Muscle of leg (tissue), 11 donors: ENCODE measurements around the gene TSNAX. TPM values are rescaled to one million over a fixed set of nuclear protein-coding genes. Genes with fewer than 3 reads are reported as not detected.
A peak's percentile ranks its signal among the peaks of the same experiment; 100 is the strongest.

Experiments
- DNase-seq: peaks from one replicate; pipeline ENCODE4 v3.0.0; 2013
- H3K27ac ChIP-seq: one replicate; pipeline ENCODE4 v1.5.1; 2013; ENCODE audit warnings: mild to moderate bottlenecking, low read length, control low read depth
- H3K27me3 ChIP-seq: one replicate; pipeline ENCODE4 v1.6.1; 2013; ENCODE audit warnings: low read length; ENCODE audit not compliant: control insufficient read depth, insufficient read depth
- H3K36me3 ChIP-seq: one replicate; pipeline ENCODE4 v1.6.1; 2013; ENCODE audit warnings: low read length; ENCODE audit not compliant: control insufficient read depth, insufficient read depth
- H3K4me1 ChIP-seq: one replicate; pipeline ENCODE4 v1.6.1; 2013; ENCODE audit warnings: low read length; ENCODE audit not compliant: control insufficient read depth, insufficient read depth
- H3K4me3 ChIP-seq: one replicate; pipeline ENCODE4 v1.5.1; 2013; ENCODE audit warnings: low read length, control low read depth
- H3K9me3 ChIP-seq: replicated peaks from 2 replicates; pipeline ENCODE4 v1.6.1; 2013; ENCODE audit warnings: low read depth, low read length; ENCODE audit not compliant: control insufficient read depth
- WGBS: methylation state at CpG from one replicate; pipeline ENCODE4 v1.1.5; 2013; ENCODE audit warnings: missing lambda C conversion rate; ENCODE audit not compliant: insufficient coverage; 5-methylcytosine and 5-hydroxymethylcytosine counted together
- polyA plus RNA-seq, 8 donors: library from polyadenylated mRNA; unstranded; fragments of 120-200 nt; gene quantifications; one replicate each; pipeline versions ENCODE4 v1.2.1 to v1.2.3, GENCODE V29; 2013; ENCODE audit warnings: inconsistent platforms in 1 of 8, low replicate concordance in 1 of 8; ENCODE audit not compliant: insufficient read length in 8 of 8, insufficient read depth in 1 of 8
- total RNA-seq: library from RNA; stranded (reverse); fragments of 120-200 nt; gene quantifications from one replicate; pipeline ENCODE4 v1.2.4, GENCODE V29; 2013

TSNAX gene
- total and polyA plus RNA-seq, 9 donors = 23.0 to 34.7 (median 30.8) TPM

GRCh38 chr1:231517076-231517475 is 11.4 kb upstream of the TSNAX start:
- H3K4me3 ChIP-seq = no peak overlapping the region
- no peaks in the 10 kb centered on the region for H3K36me3 ChIP-seq
- no peaks in the 10 kb centered on the region for H3K27me3 ChIP-seq
- WGBS = 63% methylated on average over 1 of the region's 3 CpGs
- H3K27ac ChIP-seq = no peak overlapping the region
- no peak for DNase-seq
- no peaks in the 10 kb centered on the region for H3K4me1 ChIP-seq
- H3K9me3 ChIP-seq = no peaks in the 10 kb centered on the region

DNA sequence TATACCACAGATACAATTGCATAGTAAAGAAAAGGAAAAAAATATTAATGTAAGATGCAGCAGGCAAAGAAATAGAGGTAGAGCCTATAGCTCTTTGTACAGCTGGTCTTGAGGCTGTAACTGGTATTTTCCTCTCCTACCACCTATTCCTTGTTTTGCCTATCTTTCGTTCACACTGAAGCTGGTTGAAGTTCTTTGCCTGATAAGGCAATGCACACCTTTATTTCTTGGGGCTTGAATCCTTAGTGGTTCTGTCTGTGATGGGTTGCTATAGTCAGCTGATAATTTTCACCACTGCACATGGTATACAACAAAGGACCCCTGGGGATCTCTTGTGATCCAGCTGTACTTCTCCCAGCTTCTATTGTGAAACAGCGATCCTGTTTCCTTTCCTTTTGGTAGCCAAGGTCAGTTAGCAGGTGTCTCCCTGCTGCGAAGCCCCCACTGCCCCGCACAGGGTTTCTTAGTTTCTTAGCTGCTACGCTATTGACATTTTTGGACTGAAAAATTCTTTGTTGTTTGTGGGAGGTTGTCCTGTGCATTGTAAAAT is 9.9 kb upstream of the TSNAX start:
- H3K36me3 ChIP-seq = no peaks in the 10 kb centered on the region
- peak; percentile 10 for DNase-seq
- no peaks in the 10 kb centered on the region for H3K27me3 ChIP-seq
- H3K27ac ChIP-seq = no peak overlapping the region
- H3K4me1 ChIP-seq = no peaks in the 10 kb centered on the region
- WGBS = no CpG with 5 or more reads among the region's 5 CpGs
- H3K4me3 ChIP-seq = no peak overlapping the region
- H3K9me3 ChIP-seq = no peaks in the 10 kb centered on the region

DNA sequence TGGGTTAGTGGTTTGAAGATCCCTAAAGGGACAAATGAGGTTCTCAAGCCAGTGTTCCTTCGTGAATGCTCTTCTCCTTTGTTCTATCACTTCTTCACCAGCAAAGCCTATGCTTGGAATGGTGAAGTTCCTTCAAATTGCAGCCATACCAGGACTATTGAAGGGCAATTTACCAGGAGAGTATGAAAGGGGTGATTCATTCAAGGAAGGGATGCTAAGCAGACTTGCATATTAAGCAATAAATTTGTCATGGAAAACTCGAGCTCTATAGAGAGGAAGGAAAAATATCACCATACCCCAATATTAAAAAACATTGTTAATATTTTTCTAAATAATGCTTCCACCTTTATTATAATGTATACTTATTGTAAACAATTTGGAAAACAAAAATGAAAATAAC is 9.3 kb upstream of the TSNAX start:
- no CpG with 5 or more reads among the region's 2 CpGs for WGBS
- no peaks in the 10 kb centered on the region for H3K9me3 ChIP-seq
- no peak overlapping the region for H3K4me3 ChIP-seq

DNA sequence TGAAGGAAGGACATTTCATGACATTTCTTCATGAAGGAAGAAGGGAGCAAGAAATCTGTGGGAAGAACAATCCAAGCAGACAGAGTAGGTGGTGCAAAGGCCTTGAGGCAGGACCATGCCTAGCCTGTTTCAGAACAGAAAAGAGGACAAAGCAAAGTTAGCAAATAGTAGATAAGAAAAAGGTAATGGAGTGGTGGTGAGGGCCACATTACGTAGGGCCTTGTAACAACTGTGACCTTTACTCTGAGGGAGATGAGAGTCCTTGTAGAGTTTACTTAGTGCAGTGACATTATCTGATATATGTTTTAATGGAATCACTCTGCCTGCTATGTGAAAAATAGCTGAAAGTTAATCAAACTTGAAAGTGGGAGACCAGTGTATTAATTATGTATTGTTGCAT is 6.4 kb upstream of the TSNAX start:
- H3K27me3 ChIP-seq = no peaks in the 10 kb centered on the region
- no peaks in the 10 kb centered on the region for H3K9me3 ChIP-seq
- H3K4me1 ChIP-seq = no peaks in the 10 kb centered on the region
- H3K27ac ChIP-seq = no peak overlapping the region
- DNase-seq = no peak
- WGBS = 80% methylated on average over 1 of the region's 1 CpG
- no peak overlapping the region for H3K4me3 ChIP-seq
- H3K36me3 ChIP-seq = no peaks in the 10 kb centered on the region

More for the DNA sequence above, 9.3 kb upstream of the TSNAX start:
- DNase-seq = no peak
- no peaks in the 10 kb centered on the region for H3K4me1 ChIP-seq
- no peaks in the 10 kb centered on the region for H3K27me3 ChIP-seq
- no peaks in the 10 kb centered on the region for H3K36me3 ChIP-seq
- H3K27ac ChIP-seq = no peak overlapping the region

DNA sequence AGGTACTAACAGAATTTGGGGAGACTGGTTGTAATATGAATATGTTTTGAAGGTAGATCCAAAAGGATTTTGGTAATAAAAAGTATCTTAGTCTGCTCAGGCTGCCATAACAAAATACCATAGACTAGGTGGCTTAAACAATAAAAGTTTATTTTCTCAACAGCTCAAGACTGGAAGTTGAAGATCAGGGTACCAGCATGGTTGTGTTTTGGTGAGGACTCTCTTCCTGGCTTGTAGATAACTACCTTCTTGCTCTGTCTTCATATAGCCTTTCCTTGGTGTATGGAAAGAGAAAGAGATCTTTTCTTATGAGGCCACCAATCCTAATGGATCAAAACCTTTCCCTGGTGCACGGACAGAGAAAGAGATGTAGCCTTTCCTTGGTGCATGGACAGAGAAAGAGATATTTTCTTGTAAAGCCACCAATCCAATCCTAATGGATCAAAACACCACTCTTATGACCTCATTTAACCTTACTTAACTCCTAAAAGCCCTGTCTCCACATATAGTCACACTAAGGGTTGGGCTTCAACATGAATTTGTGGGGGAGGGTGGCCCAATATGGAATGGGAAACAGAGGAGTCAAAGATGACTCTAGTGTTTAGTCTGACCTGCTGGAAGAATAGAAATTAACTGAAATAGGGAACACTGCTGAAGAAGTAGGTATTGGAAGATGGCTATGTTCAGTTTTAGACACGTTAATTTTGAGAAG is 5.4 kb upstream of the TSNAX start:
- no peaks in the 10 kb centered on the region for H3K27me3 ChIP-seq
- no peak overlapping the region for H3K4me3 ChIP-seq
- H3K9me3 ChIP-seq = no peaks in the 10 kb centered on the region
- no peaks in the 10 kb centered on the region for H3K36me3 ChIP-seq
- peaks cover 7% of the 10 kb centered on the region for H3K4me1 ChIP-seq
- no peak overlapping the region for H3K27ac ChIP-seq
- WGBS = 80% methylated on average over 1 of the region's 2 CpGs
- DNase-seq = no peak

DNA sequence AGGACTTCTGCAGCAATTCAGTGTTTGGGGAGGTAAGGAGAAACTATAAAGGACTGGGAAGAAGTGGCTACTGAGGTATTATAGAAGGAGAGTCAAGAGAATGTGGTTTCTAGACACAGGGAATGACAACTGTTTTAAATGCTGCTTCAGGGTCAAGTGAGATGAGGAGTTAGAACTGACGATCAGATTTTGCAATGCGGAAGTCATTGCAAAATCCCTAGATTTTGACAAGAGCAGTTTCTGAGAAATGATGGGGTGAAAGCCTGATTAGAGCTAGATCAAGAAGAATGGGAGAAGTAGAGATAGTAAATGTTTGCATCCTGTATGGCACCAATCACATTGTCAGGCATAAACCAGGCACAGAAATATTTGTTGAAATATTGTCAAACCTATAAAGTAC is 4.7 kb upstream of the TSNAX start:
- no peaks in the 10 kb centered on the region for H3K9me3 ChIP-seq
- H3K27me3 ChIP-seq = no peaks in the 10 kb centered on the region
- WGBS = 69% methylated on average over 2 of the region's 2 CpGs
- H3K36me3 ChIP-seq = no peaks in the 10 kb centered on the region
- H3K4me1 ChIP-seq = peaks cover 7% of the 10 kb centered on the region
- no peak for DNase-seq
- no peak overlapping the region for H3K4me3 ChIP-seq
- no peak overlapping the region for H3K27ac ChIP-seq

DNA sequence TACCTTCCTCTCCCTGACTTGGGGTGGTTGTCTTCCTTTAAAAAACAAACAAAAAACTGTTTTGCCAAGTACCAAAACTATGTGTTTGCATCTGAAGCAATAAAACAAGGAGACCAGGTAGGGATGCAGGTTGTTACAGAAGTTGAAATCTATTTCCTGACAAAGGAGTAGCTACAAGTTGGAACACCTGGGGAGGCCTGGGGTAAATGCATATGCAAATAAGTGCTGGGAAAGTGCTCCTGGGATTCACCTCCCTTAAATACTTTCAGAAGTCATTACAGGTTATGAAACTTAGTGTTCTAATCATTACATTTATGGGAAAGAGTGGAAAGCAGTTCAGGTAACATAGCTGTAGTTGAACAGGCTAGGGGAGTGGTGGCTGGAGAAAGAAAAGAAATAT is 1.9 kb upstream of the TSNAX start:
- H3K9me3 ChIP-seq = no peaks in the 10 kb centered on the region
- no peak for DNase-seq
- peaks cover 10% of the 10 kb centered on the region for H3K4me1 ChIP-seq
- H3K27me3 ChIP-seq = no peaks in the 10 kb centered on the region
- H3K27ac ChIP-seq = no peak overlapping the region
- peaks cover 4% of the 10 kb centered on the region for H3K36me3 ChIP-seq
- no peak overlapping the region for H3K4me3 ChIP-seq

GRCh38 chr1:231527586-231528171 is 790 bp upstream of the TSNAX start:
- no peaks in the 10 kb centered on the region for H3K27me3 ChIP-seq
- H3K27ac ChIP-seq = peak overlapping the region; percentile 95
- H3K4me3 ChIP-seq = peak overlapping the region; percentile 85
- H3K36me3 ChIP-seq = peaks cover 4% of the 10 kb centered on the region
- DNase-seq = no peak
- no peaks in the 10 kb centered on the region for H3K9me3 ChIP-seq
- peaks cover 10% of the 10 kb centered on the region for H3K4me1 ChIP-seq
- WGBS = 63% methylated on average over 6 of the region's 15 CpGs

GRCh38 chr1:231533240-231533639 is 4.8 kb downstream of the TSNAX start:
- Histone ChIP-seq H3K4me1 (peaks cover 3% of the 10 kb centered on the region), H3K9me3 (no peaks in the 10 kb centered on the region), H3K27ac (no peak overlapping the region), H3K36me3 (peaks cover 8% of the 10 kb centered on the region), H3K4me3 (no peak overlapping the region), H3K27me3 (no peaks in the 10 kb centered on the region)
- WGBS = no CpG with 5 or more reads among the region's 7 CpGs
- no peak for DNase-seq

DNA sequence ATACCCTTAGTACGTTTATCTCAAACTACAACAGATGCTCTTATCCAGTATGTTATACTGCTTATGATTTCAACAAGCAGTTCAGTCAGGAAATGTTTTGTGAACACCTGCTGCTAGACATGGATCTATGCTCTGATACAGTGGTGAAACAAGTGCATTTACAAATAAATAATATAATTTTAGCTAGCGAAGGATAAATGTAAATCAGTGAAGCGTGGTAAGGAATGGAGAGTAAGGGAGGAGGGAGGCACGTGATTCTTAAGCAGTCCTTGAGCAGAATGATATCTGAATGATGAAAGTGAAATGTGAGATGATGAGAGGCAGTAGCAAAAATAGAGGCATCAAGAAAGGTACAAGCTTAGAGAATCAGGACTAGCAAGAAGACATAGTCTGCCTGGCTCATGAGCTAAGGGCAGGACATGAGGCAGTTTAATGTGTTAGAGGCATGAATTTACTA is 6.3 kb downstream of the TSNAX start:
- Histone ChIP-seq H3K4me3 (no peak overlapping the region), H3K36me3 (peaks cover 12% of the 10 kb centered on the region), H3K27me3 (no peaks in the 10 kb centered on the region), H3K4me1 (peaks cover 3% of the 10 kb centered on the region), H3K9me3 (no peaks in the 10 kb centered on the region), H3K27ac (no peak overlapping the region)
- WGBS = 87% methylated on average over 3 of the region's 4 CpGs
- no peak for DNase-seq
